H1 (cell line): ENCODE data around the gene SLC39A11. TPM values are rescaled to one million over a fixed set of nuclear protein-coding genes. Genes with fewer than 3 reads are reported as not detected.

Source experiments
- CTCF ChIA-PET: fragments of 300-600 bp; sonication (Branson Sonifier 250); formaldehyde crosslinking; loops from one replicate; lab custom pipeline; 2021; ENCODE audit not compliant: partially characterized antibody; lab: Charles Lee
- POLR2A ChIA-PET: fragments of 300-600 bp; sonication (Branson Sonifier 250); formaldehyde crosslinking; loops from one replicate; lab custom pipeline; 2021; ENCODE audit warnings: inconsistent platforms; ENCODE audit not compliant: partially characterized antibody; lab: Charles Lee
- DNase-seq, 2 experiments: peaks; one replicate each; pipeline versions ENCODE4 v3.0.0 to v3.0.0-alpha.2; 2010 to 2022; ENCODE audit warnings: low spot score in 2 of 2, low read depth in 1 of 2, mixed read lengths in 1 of 2
- FAIRE-seq: peaks from 2 replicates; lab custom pipeline; 2011; peaks lifted over from hg19 to GRCh38; lab: Jason Lieb, UNC
- H2AFZ ChIP-seq: 2 replicates; pipeline ENCODE4 v1.8.1; 2012; ENCODE audit warnings: low read length, inconsistent platforms
- H2AK5ac ChIP-seq: 2 replicates; pipeline ENCODE4 v1.6.1; 2013; ENCODE audit warnings: low read depth, low read length
- H2BK120ac ChIP-seq: replicated peaks from 2 replicates; pipeline ENCODE3; 2013; ENCODE audit warnings: low read depth, low read length, inconsistent platforms
- H2BK12ac ChIP-seq: 2 replicates; pipeline ENCODE4 v1.6.1; 2013; ENCODE audit warnings: low read depth, low read length
- H2BK15ac ChIP-seq: 2 replicates; pipeline ENCODE4 v1.6.1; 2013; ENCODE audit warnings: low read length
- H2BK20ac ChIP-seq: 2 replicates; pipeline ENCODE4 v1.6.1; 2013; ENCODE audit warnings: low read length
- H2BK5ac ChIP-seq: 2 replicates; pipeline ENCODE4 v1.6.1; 2013; ENCODE audit warnings: low read depth, low read length
- H3K14ac ChIP-seq: 2 replicates; pipeline ENCODE4 v1.6.1; 2013; ENCODE audit warnings: inconsistent platforms; ENCODE audit not compliant: insufficient read length
- H3K18ac ChIP-seq: 2 replicates; pipeline ENCODE4 v1.6.1; 2013; ENCODE audit warnings: low read length; ENCODE audit errors: extremely low read depth
- H3K23ac ChIP-seq: 2 replicates; pipeline ENCODE4 v1.6.1; 2013; ENCODE audit warnings: inconsistent platforms; ENCODE audit not compliant: insufficient read length
- H3K23me2 ChIP-seq: 2 replicates; pipeline ENCODE4 v1.6.1; 2013; ENCODE audit warnings: low read depth, low read length
- H3K27ac ChIP-seq: 2 replicates; pipeline ENCODE4 v1.6.1; 2011; ENCODE audit warnings: low read depth, low read length, inconsistent platforms
- H3K27me3 ChIP-seq, 4 experiments: replicated peaks in 1 of 4; 1 replicate in 1 of 4; 2 replicates in 3 of 4; pipeline versions ENCODE4 v1.6.1 to v1.8.1; 2011 to 2013; ENCODE audit warnings: low read length in 3 of 4, mild to moderate bottlenecking in 3 of 4, inconsistent platforms in 2 of 4, mixed read lengths in 2 of 4, moderate library complexity in 1 of 4; ENCODE audit not compliant: control insufficient read depth in 3 of 4, insufficient read depth in 3 of 4; ENCODE audit errors: extremely low read depth in 1 of 4
- H3K36me3 ChIP-seq, 4 experiments: 2 replicates each; pipeline versions ENCODE4 v1.6.1 to v1.8.1; 2011 to 2013; ENCODE audit warnings: mild to moderate bottlenecking in 4 of 4, low read length in 3 of 4, moderate library complexity in 2 of 4, control low read depth in 1 of 4, inconsistent platforms in 1 of 4; ENCODE audit not compliant: insufficient read depth in 4 of 4, control insufficient read depth in 2 of 4
- H3K4ac ChIP-seq: replicated peaks from 2 replicates; pipeline ENCODE3; 2013; ENCODE audit warnings: low read length, low read depth, mixed read lengths, inconsistent platforms; ENCODE audit not compliant: insufficient read length
- H3K4me1 ChIP-seq, 4 experiments: replicated peaks in 1 of 4; 1 replicate in 1 of 4; 2 replicates in 3 of 4; pipeline versions ENCODE4 v1.6.1 to v1.8.1; 2011 to 2013; ENCODE audit warnings: low read length in 3 of 4, inconsistent platforms in 2 of 4, mixed read lengths in 1 of 4; ENCODE audit not compliant: insufficient read depth in 4 of 4, control insufficient read depth in 3 of 4
- H3K4me2 ChIP-seq, 2 experiments: 2 replicates each; pipeline versions ENCODE4 v1.6.1 to v1.8.1; 2011 to 2013; ENCODE audit warnings: low read depth in 2 of 2, low read length in 2 of 2, control low read depth in 1 of 2, inconsistent platforms in 1 of 2, mild to moderate bottlenecking in 1 of 2; ENCODE audit not compliant: insufficient read depth in 1 of 2
- H3K4me3 ChIP-seq, 4 experiments: fragments of 200-600, 300-600 bp in 1 of 4; sonication (generic), shearing (Covaris generic), sonication (Bioruptor Twin) in 1 of 4; 2 replicates each; pipeline versions ENCODE4 v1.5.1 to v1.8.1; 2011 to 2016; ENCODE audit warnings: low read length in 4 of 4, low read depth in 3 of 4, control low read depth in 2 of 4, inconsistent platforms in 2 of 4, mild to moderate bottlenecking in 2 of 4, mixed read lengths in 1 of 4, moderate library complexity in 1 of 4; ENCODE audit not compliant: insufficient read depth in 2 of 4; ENCODE audit errors: extremely low read depth in 1 of 4
- H3K56ac ChIP-seq: replicated peaks from 2 replicates; pipeline ENCODE3; 2013; ENCODE audit warnings: low read depth, mild to moderate bottlenecking, mixed read lengths, low read length, inconsistent platforms; ENCODE audit not compliant: insufficient read length
- H3K79me1 ChIP-seq: 2 replicates; pipeline ENCODE4 v1.6.1; 2013; ENCODE audit warnings: low read depth, low read length, control low read depth
- H3K79me2 ChIP-seq, 2 experiments: 2 replicates each; pipeline versions ENCODE4 v1.6.1 to v1.8.1; 2012 to 2013; ENCODE audit warnings: low read length in 2 of 2, mild to moderate bottlenecking in 2 of 2, inconsistent platforms in 1 of 2; ENCODE audit not compliant: insufficient read depth in 2 of 2, control insufficient read depth in 1 of 2
- H3K9ac ChIP-seq, 4 experiments: replicated peaks in 1 of 4; 1 replicate in 1 of 4; 2 replicates in 3 of 4; pipeline versions ENCODE4 v1.6.1 to v1.8.1; 2011 to 2013; ENCODE audit warnings: low read depth in 3 of 4, low read length in 3 of 4, control low read depth in 2 of 4, mild to moderate bottlenecking in 2 of 4, moderate library complexity in 2 of 4, inconsistent platforms in 1 of 4; ENCODE audit errors: extremely low read depth in 1 of 4
- H3K9me3 ChIP-seq, 2 experiments: 2 replicates each; pipeline versions ENCODE4 v1.6.1 to v1.8.1; 2012 to 2013; ENCODE audit warnings: mild to moderate bottlenecking in 2 of 2, moderate library complexity in 2 of 2, control low read depth in 1 of 2, inconsistent platforms in 1 of 2, low read depth in 1 of 2, low read length in 1 of 2, mixed read lengths in 1 of 2; ENCODE audit not compliant: insufficient read depth in 2 of 2
- H4K20me1 ChIP-seq, 2 experiments: replicated peaks in 1 of 2; 2 replicates each; pipeline versions ENCODE3 to v1.8.1; 2011 to 2013; ENCODE audit warnings: inconsistent platforms in 2 of 2, low read length in 2 of 2, mild to moderate bottlenecking in 1 of 2; ENCODE audit not compliant: insufficient read depth in 2 of 2, control insufficient read depth in 1 of 2
- H4K5ac ChIP-seq: 2 replicates; pipeline ENCODE4 v1.6.1; 2013; ENCODE audit warnings: low read length, low read depth, mixed read lengths, inconsistent platforms; ENCODE audit not compliant: insufficient read length
- H4K8ac ChIP-seq: 2 replicates; pipeline ENCODE4 v1.8.0; 2013; ENCODE audit warnings: mild to moderate bottlenecking, moderate library complexity, low read length, inconsistent platforms; ENCODE audit not compliant: insufficient read depth; ENCODE audit errors: extremely low read depth
- H4K91ac ChIP-seq: replicated peaks from 2 replicates; pipeline ENCODE3; 2013; ENCODE audit warnings: low read length, mixed read lengths, inconsistent platforms; ENCODE audit not compliant: insufficient read length
- SRF ChIP-seq: IDR thresholded peaks from 2 replicates; pipeline ENCODE4 v1.6.1; 2011; ENCODE audit warnings: mild to moderate bottlenecking, low read depth, low read length, moderate library complexity
- WGBS, 2 experiments: shearing (Covaris generic) in 1 of 2; methylation state at CpG; one replicate each; pipeline versions ENCODE4 v1.1.6 to v1.1.7; 2013 to 2015; ENCODE audit warnings: low lambda C conversion rate in 2 of 2, mixed read lengths in 2 of 2, inconsistent platforms in 1 of 2, low coverage in 1 of 2, missing lambda C conversion rate in 1 of 2; ENCODE audit not compliant: insufficient replicate concordance in 2 of 2, insufficient coverage in 1 of 2, insufficient read length in 1 of 2; ENCODE audit errors: extremely low coverage in 1 of 2, missing lambda C conversion rate in 1 of 2; 5-methylcytosine and 5-hydroxymethylcytosine counted together
- polyA plus RNA-seq, 7 experiments: library from polyadenylated mRNA; depleted of rRNA in 3 of 7; stranded (reverse) in 5 of 7; unstranded in 2 of 7; fragments of >200 nt in 5 of 7; fragments of 200-250 nt in 2 of 7; gene quantifications; 1 replicate in 5 of 7; 2 replicates in 1 of 7; 4 replicates in 1 of 7; pipeline versions ENCODE4 v1.2.1 to v1.2.3, GENCODE V29; 2011 to 2013; ENCODE audit warnings: missing spikeins in 2 of 7, mixed read lengths in 2 of 7
- total RNA-seq: library from RNA; stranded (reverse); fragmentation: NEBNext Ultra II Directional; extraction: Animal tissue kit (Norgen Biotek cat#: 25700); gene quantifications from 2 replicates; pipeline ENCODE4 v1.2.1, GENCODE V29; 2021
- TF ChIP-seq, protein P1 (sequence below): IDR thresholded peaks from 2 replicates; pipeline ENCODE4 v1.6.1; 2011; ENCODE audit warnings: low read length, improper control_type of control experiment

Gene SLC39A11
- total and polyA plus RNA-seq, 2 of the 8 experiments (the other 6 are each of a cell fraction or from before 2014, with no cell fraction given) = 12.2 to 19.6 TPM

DNA sequence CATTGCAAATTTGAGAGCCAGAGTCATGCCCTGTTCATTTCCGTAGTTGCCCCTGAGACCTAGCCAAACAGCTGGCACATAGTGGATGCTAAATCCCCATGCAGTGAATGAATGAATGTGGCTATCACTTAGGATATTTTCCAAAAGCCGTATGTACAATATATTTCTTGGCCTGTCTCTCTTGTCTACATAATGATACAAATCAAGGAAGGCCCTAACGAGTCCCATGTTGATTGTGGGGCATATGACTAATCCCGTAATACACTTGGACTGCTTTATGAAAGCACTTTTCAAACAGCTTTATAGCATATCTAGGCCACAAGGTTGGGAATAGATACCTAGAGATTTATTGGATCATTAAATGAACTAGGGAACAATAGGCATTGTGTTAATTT is 478.0 kb downstream of the SLC39A11 start:
- no peak overlapping the region for H3K23ac ChIP-seq
- H3K27me3 ChIP-seq = peaks cover 0 to 2% (median 0%) of the 10 kb centered on the region in 4 experiments; a peak in 2 of 7 replicates
- no peak overlapping the region for H2BK12ac ChIP-seq
- no peak overlapping the region for H2BK20ac ChIP-seq
- POLR2A ChIA-PET = interaction anchor here (1.7 kb wide), 1 partner anchor 22 kb away, joined by 5 read pairs; no protein-coding TSS in a partner anchor
- H3K4me3 ChIP-seq = no peak overlapping the region
- no peak overlapping the region for H4K5ac ChIP-seq
- no peak overlapping the region for H4K91ac ChIP-seq
- no peaks in the 10 kb centered on the region for H3K79me2 ChIP-seq
- no peaks in the 10 kb centered on the region for H3K79me1 ChIP-seq
- no peak overlapping the region for H3K4ac ChIP-seq
- no peak overlapping the region; a peak in 1 of 4 replicates for H3K4me2 ChIP-seq
- H3K23me2 ChIP-seq = no peaks in the 10 kb centered on the region
- H2BK120ac ChIP-seq = no peak overlapping the region
- H2AK5ac ChIP-seq = no peak overlapping the region
- no peak overlapping the region for H3K14ac ChIP-seq
- TF ChIP-seq, protein P1, sequence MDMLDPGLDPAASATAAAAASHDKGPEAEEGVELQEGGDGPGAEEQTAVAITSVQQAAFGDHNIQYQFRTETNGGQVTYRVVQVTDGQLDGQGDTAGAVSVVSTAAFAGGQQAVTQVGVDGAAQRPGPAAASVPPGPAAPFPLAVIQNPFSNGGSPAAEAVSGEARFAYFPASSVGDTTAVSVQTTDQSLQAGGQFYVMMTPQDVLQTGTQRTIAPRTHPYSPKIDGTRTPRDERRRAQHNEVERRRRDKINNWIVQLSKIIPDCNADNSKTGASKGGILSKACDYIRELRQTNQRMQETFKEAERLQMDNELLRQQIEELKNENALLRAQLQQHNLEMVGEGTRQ = no peak
- TF ChIP-seq SRF = no peak
- TF ChIP-seq, all 59 proteins: peak for 0
- Histone ChIP-seq H2AFZ (no peak overlapping the region), H3K4me1 (peaks cover 2 to 6% (median 3%) of the 10 kb centered on the region in 4 experiments; a peak in 4 of 7 replicates), H3K36me3 (no peaks in the 10 kb centered on the region), H4K20me1 (no peaks in the 10 kb centered on the region), H3K27ac (no peak overlapping the region), H3K9me3 (no peaks in the 10 kb centered on the region), H3K56ac (no peak overlapping the region), H3K18ac (no peak overlapping the region), H2BK15ac (no peak overlapping the region), H3K9ac (no peak overlapping the region), H2BK5ac (no peak overlapping the region), H4K8ac (no peak overlapping the region)
- DNase-seq (no peak), FAIRE-seq (no peak)
- CTCF ChIA-PET = interaction anchor here (1.0 to 5.7 kb wide), 3 partner anchors 11 to 55 kb away, joined by 5 to 32 read pairs (median 13); no protein-coding TSS in a partner anchor
- WGBS, 2 experiments = 79% methylated on average over 4 of the region's 4 CpGs; no CpG with 5 or more reads in 1 of the 2 experiments
